ENCODE data around the gene PRELID2. TPM values are rescaled to one million over a fixed set of nuclear protein-coding genes. Genes with fewer than 3 reads are reported as not detected.

Gene PRELID2
- total RNA-seq, 1 donor from 2014 or later = 7.1 TPM

Other genes starting within 250 kb of the PRELID2 start
- gene GRXCR2, start 37.7 kb upstream of the PRELID2 start, total RNA-seq = not detected in 2 replicates
- gene SH3RF2, start 101.2 kb upstream of the PRELID2 start, total RNA-seq = 0.21 and 0.57 TPM in 2 replicates